ENCODE results near the gene ZSCAN20.
"Not testable (repeated sequence)": the region's sequence is repeated elsewhere in the genome, so short reads cannot be mapped to it uniquely, and the experiment has no call there.

The ZSCAN20 gene

GRCh38 chr1:33501309-33501708 is 28.9 kb downstream of the ZSCAN20 start:
- ATAC-seq, result no peak
- Mint-ChIP-seq H3K4me1 (no peaks in the 10 kb centered on the region), H3K9me3 (peaks cover 21 to 37% of the 10 kb centered on the region in 2 donors), H3K27me3 (no peaks in the 10 kb centered on the region), H3K4me3 (no peak overlapping the region), H3K27ac (no peak overlapping the region)
- no peak for DNase-seq

- H3K4me3 Mint-ChIP-seq, result no peak overlapping the region
- ATAC-seq, result no peak
- H3K27ac Mint-ChIP-seq, result no peak overlapping the region
- no peaks in the 10 kb centered on the region for H3K27me3 Mint-ChIP-seq
- peaks cover 21 to 34% of the 10 kb centered on the region in 2 donors for H3K9me3 Mint-ChIP-seq
- H3K4me1 Mint-ChIP-seq, result no peaks in the 10 kb centered on the region
- DNase-seq, result no peak
Observed at GRCh38 chr1:33501774-33502173, 29.3 kb downstream of the ZSCAN20 start.

- Mint-ChIP-seq H3K4me3 (no peak overlapping the region), H3K27ac (no peak overlapping the region), H3K27me3 (no peaks in the 10 kb centered on the region), H3K9me3 (peaks cover 13 to 24% of the 10 kb centered on the region in 2 donors), H3K4me1 (no peaks in the 10 kb centered on the region)
- DNase-seq, result no peak
- no peak for ATAC-seq
Observed at GRCh38 chr1:33502726-33503125, 30.3 kb downstream of the ZSCAN20 start.

GRCh38 chr1:33503506-33503905 is 31.1 kb downstream of the ZSCAN20 start:
- DNase-seq, result no peak
- no peaks in the 10 kb centered on the region for H3K4me1 Mint-ChIP-seq
- H3K4me3 Mint-ChIP-seq, result no peak overlapping the region
- no peak for ATAC-seq
- peaks cover 12 to 23% of the 10 kb centered on the region in 2 donors for H3K9me3 Mint-ChIP-seq
- no peaks in the 10 kb centered on the region for H3K27me3 Mint-ChIP-seq
- H3K27ac Mint-ChIP-seq, result no peak overlapping the region

- no peak for ATAC-seq
- no peak for DNase-seq
- Mint-ChIP-seq H3K4me1 (no peaks in the 10 kb centered on the region), H3K27ac (no peak overlapping the region), H3K4me3 (no peak overlapping the region), H3K9me3 (peaks cover 0 to 3% of the 10 kb centered on the region in 2 donors), H3K27me3 (no peaks in the 10 kb centered on the region)
Observed at GRCh38 chr1:33507661-33508060, 35.2 kb downstream of the ZSCAN20 start.

GRCh38 chr1:33508151-33508550 is 35.7 kb downstream of the ZSCAN20 start:
- ATAC-seq, result no peak
- no peak for DNase-seq
- Mint-ChIP-seq H3K4me1 (no peaks in the 10 kb centered on the region), H3K27ac (no peak overlapping the region), H3K27me3 (no peaks in the 10 kb centered on the region), H3K9me3 (no peaks in the 10 kb centered on the region), H3K4me3 (no peak overlapping the region)

GRCh38 chr1:33509276-33509675 is 36.8 kb downstream of the ZSCAN20 start:
- H3K4me3 Mint-ChIP-seq, H3K4me1 Mint-ChIP-seq, ATAC-seq, H3K27me3 Mint-ChIP-seq, H3K9me3 Mint-ChIP-seq, DNase-seq, H3K27ac Mint-ChIP-seq: not testable (repeated sequence)

GRCh38 chr1:33512226-33513011 is 40.0 kb downstream of the ZSCAN20 start:
- H3K9me3 Mint-ChIP-seq, result no peaks in the 10 kb centered on the region
- no peak overlapping the region for H3K27ac Mint-ChIP-seq
- ATAC-seq (no peak), DNase-seq (no peak)
- H3K4me3 Mint-ChIP-seq, result no peak overlapping the region
- H3K4me1 Mint-ChIP-seq, result no peaks in the 10 kb centered on the region
- H3K27me3 Mint-ChIP-seq, result peaks cover 17% of the 10 kb centered on the region

GRCh38 chr1:33515112-33515511 is 42.7 kb downstream of the ZSCAN20 start:
- H3K4me3 Mint-ChIP-seq, result no peak overlapping the region
- ATAC-seq (no peak), DNase-seq (no peak)
- no peaks in the 10 kb centered on the region for H3K9me3 Mint-ChIP-seq
- H3K27ac Mint-ChIP-seq, result no peak overlapping the region
- no peaks in the 10 kb centered on the region for H3K4me1 Mint-ChIP-seq
- peaks cover 24% of the 10 kb centered on the region for H3K27me3 Mint-ChIP-seq

- H3K27ac Mint-ChIP-seq, result peak overlapping the region in 1 of 2 donors; percentile 1
- no peak for ATAC-seq
- peaks cover 24% of the 10 kb centered on the region for H3K27me3 Mint-ChIP-seq
- H3K9me3 Mint-ChIP-seq, result no peaks in the 10 kb centered on the region
- no peaks in the 10 kb centered on the region for H3K4me1 Mint-ChIP-seq
- no peak overlapping the region for H3K4me3 Mint-ChIP-seq
- no peak for DNase-seq
Observed at GRCh38 chr1:33515607-33516006, 43.2 kb downstream of the ZSCAN20 start.

- DNase-seq, result no peak
- Mint-ChIP-seq H3K27me3 (peaks cover 24% of the 10 kb centered on the region), H3K4me3 (no peak overlapping the region), H3K9me3 (no peaks in the 10 kb centered on the region), H3K4me1 (no peaks in the 10 kb centered on the region), H3K27ac (no peak overlapping the region)
- ATAC-seq, result no peak
Observed at GRCh38 chr1:33516428-33516827, 44.0 kb downstream of the ZSCAN20 start.

- DNase-seq (no peak), ATAC-seq (no peak)
- Mint-ChIP-seq H3K4me3 (no peak overlapping the region), H3K27ac (no peak overlapping the region), H3K9me3 (no peaks in the 10 kb centered on the region), H3K4me1 (no peaks in the 10 kb centered on the region), H3K27me3 (peaks cover 27% of the 10 kb centered on the region)
Observed at GRCh38 chr1:33516891-33517567, 44.6 kb downstream of the ZSCAN20 start.

- H3K27me3 Mint-ChIP-seq, result peaks cover 34% of the 10 kb centered on the region
- no peak for DNase-seq
- H3K9me3 Mint-ChIP-seq, result no peaks in the 10 kb centered on the region
Observed at GRCh38 chr1:33517596-33518250, 45.3 kb downstream of the ZSCAN20 start.

GRCh38 chr1:33519240-33519884 is 46.9 kb downstream of the ZSCAN20 start:
- Mint-ChIP-seq H3K27me3 (peaks cover 44% of the 10 kb centered on the region), H3K27ac (no peak overlapping the region), H3K9me3 (no peaks in the 10 kb centered on the region), H3K4me3 (no peak overlapping the region), H3K4me1 (no peaks in the 10 kb centered on the region)
- ATAC-seq, result no peak
- DNase-seq, result no peak

More at GRCh38 chr1:33517596-33518250, 45.3 kb downstream of the ZSCAN20 start:
- Mint-ChIP-seq H3K27ac (no peak overlapping the region), H3K4me1 (no peaks in the 10 kb centered on the region), H3K4me3 (no peak overlapping the region)
- no peak for ATAC-seq

GRCh38 chr1:33524586-33524985 is 52.1 kb downstream of the ZSCAN20 start:
- H3K4me3 Mint-ChIP-seq, result no peak overlapping the region
- ATAC-seq (no peak), DNase-seq (no peak)
- no peaks in the 10 kb centered on the region for H3K9me3 Mint-ChIP-seq
- H3K27ac Mint-ChIP-seq, result no peak overlapping the region
- peaks cover 37% of the 10 kb centered on the region for H3K27me3 Mint-ChIP-seq
- no peaks in the 10 kb centered on the region for H3K4me1 Mint-ChIP-seq

GRCh38 chr1:33527934-33528333 is 55.5 kb downstream of the ZSCAN20 start:
- DNase-seq (no peak), ATAC-seq (no peak)
- Mint-ChIP-seq H3K4me1 (no peaks in the 10 kb centered on the region), H3K27me3 (peaks cover 35% of the 10 kb centered on the region), H3K9me3 (no peaks in the 10 kb centered on the region), H3K4me3 (no peak overlapping the region), H3K27ac (no peak overlapping the region)
